Sigmoid colon (tissue), 4 donors: ENCODE results near the gene SEMA4A.

ENCODE experiments used
- CTCF ChIP-seq, 4 experiments: fragments of 450-650 bp in 3 of 4; fragments of 200-600 bp in 1 of 4; IDR thresholded peaks; one replicate each; pipeline ENCODE4 v1.5.1; 2016 to 2019; ENCODE audit warnings: antibody characterized with exemption in 4 of 4, mild to moderate bottlenecking in 3 of 4, moderate library complexity in 2 of 4
- EP300 ChIP-seq, 4 donors: sonication (generic); formaldehyde crosslinking; IDR thresholded peaks; one replicate each; pipeline ENCODE4 v1.6.1; 2017; ENCODE audit warnings: antibody characterized with exemption in 4 of 4
- POLR2A ChIP-seq, 2 donors: fragments of 450-650 bp; IDR thresholded peaks; one replicate each; pipeline ENCODE4 v1.6.1; 2016; ENCODE audit warnings: antibody characterized with exemption in 2 of 2, mild to moderate bottlenecking in 2 of 2, moderate library complexity in 2 of 2
- POLR2AphosphoS5 ChIP-seq, 4 donors: sonication (generic); formaldehyde crosslinking; IDR thresholded peaks; one replicate each; pipeline ENCODE4 v1.6.1; 2017; ENCODE audit warnings: antibody characterized with exemption in 4 of 4

- no peak for TF ChIP-seq CTCF (IDR thresholded peaks at IDR 0.05)
- TF ChIP-seq EP300 (IDR thresholded peaks at IDR 0.05), result no peak
- TF ChIP-seq POLR2AphosphoS5 (IDR thresholded peaks at IDR 0.05), result no peak
- TF ChIP-seq POLR2A (IDR thresholded peaks at IDR 0.05), result no peak
These were observed 66.8 kb downstream of the SEMA4A start for GRCh38 chr1:156220226-156220625.
